ENCODE measurements around the gene F7. TPM values are rescaled to one million over a fixed set of nuclear protein-coding genes. Genes with fewer than 3 reads are reported as not detected.

F7 gene
- total and polyA plus RNA-seq, 4 donors = 0.08 to 0.69 TPM; not detected in 2

DNA sequence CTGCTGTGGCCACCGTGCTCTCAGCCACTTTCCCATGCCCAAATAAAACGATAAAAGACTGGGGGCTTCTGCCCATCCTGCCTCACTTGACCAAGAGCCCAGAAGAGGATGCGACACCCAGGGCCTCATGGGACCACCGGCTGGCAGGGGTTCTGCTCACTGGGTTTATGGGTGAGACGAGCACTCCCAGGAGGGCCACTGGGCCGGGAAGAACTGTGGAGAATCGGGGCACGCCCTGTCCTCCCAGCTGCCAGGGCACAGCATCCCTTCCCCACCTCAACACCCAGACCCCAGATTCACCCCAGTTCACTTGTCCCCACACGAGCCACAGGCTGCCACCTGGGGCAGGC, 12.3 kb downstream of the F7 start:
- intact Hi-C loops (cut with DNase I) = no loop called here
- Histone ChIP-seq H3K9me3 (ENCODE audit: control insufficient read depth, low read length) (no peaks in the 10 kb centered on the region), H3K27me3 (ENCODE audit: control insufficient read depth in 1 of 2, insufficient read depth in 2 of 2, low read length in 1 of 2) (no peaks in the 10 kb centered on the region), H3K36me3 (ENCODE audit: control insufficient read depth in 1 of 2, insufficient read depth in 2 of 2, low read length in 1 of 2) (no peaks in the 10 kb centered on the region), H3K27ac (ENCODE audit: low read depth in 1 of 2, low read length in 2 of 2) (no peak overlapping the region), H3K4me3 (ENCODE audit: low read length in 2 of 2) (no peak overlapping the region), H3K4me1 (ENCODE audit: control insufficient read depth in 1 of 2, insufficient read depth in 2 of 2, low read length in 2 of 2) (no peaks in the 10 kb centered on the region)
- no peak for ATAC-seq (ENCODE audit: low FRiP score)
- 90 to 93% methylated on average over 9 of the region's 9 CpGs for WGBS, 2 donors
- peak in 1 of 2 donors; percentile 58 for DNase-seq

DNA sequence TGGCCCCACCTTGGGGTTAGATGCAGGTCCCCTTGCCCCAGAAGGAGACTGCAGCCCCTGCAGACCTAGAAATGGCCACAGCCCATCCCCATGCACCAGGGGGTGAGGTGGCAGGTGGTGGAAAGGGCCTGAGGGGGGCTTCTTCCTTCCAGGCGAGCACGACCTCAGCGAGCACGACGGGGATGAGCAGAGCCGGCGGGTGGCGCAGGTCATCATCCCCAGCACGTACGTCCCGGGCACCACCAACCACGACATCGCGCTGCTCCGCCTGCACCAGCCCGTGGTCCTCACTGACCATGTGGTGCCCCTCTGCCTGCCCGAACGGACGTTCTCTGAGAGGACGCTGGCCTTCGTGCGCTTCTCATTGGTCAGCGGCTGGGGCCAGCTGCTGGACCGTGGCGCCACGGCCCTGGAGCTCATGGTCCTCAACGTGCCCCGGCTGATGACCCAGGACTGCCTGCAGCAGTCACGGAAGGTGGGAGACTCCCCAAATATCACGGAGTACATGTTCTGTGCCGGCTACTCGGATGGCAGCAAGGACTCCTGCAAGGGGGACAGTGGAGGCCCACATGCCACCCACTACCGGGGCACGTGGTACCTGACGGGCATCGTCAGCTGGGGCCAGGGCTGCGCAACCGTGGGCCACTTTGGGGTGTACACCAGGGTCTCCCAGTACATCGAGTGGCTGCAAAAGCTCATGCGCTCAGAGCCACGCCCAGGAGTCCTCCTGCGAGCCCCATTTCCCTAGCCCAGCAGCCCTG, 12.8 kb downstream of the F7 start:
- no peak for ATAC-seq (ENCODE audit: low FRiP score)
- 90 to 92% methylated on average over 42 of the region's 42 CpGs for WGBS, 2 donors
- Histone ChIP-seq H3K4me1 (ENCODE audit: control insufficient read depth in 1 of 2, insufficient read depth in 2 of 2, low read length in 2 of 2) (no peaks in the 10 kb centered on the region), H3K36me3 (ENCODE audit: control insufficient read depth in 1 of 2, insufficient read depth in 2 of 2, low read length in 1 of 2) (no peaks in the 10 kb centered on the region), H3K27me3 (ENCODE audit: control insufficient read depth in 1 of 2, insufficient read depth in 2 of 2, low read length in 1 of 2) (no peaks in the 10 kb centered on the region), H3K27ac (ENCODE audit: low read depth in 1 of 2, low read length in 2 of 2) (no peak overlapping the region), H3K4me3 (ENCODE audit: low read length in 2 of 2) (no peak overlapping the region), H3K9me3 (ENCODE audit: control insufficient read depth, low read length) (no peaks in the 10 kb centered on the region)
- intact Hi-C loops (cut with DNase I) = no loop called here
- peak in 1 of 2 donors; percentile 67 for DNase-seq

DNA sequence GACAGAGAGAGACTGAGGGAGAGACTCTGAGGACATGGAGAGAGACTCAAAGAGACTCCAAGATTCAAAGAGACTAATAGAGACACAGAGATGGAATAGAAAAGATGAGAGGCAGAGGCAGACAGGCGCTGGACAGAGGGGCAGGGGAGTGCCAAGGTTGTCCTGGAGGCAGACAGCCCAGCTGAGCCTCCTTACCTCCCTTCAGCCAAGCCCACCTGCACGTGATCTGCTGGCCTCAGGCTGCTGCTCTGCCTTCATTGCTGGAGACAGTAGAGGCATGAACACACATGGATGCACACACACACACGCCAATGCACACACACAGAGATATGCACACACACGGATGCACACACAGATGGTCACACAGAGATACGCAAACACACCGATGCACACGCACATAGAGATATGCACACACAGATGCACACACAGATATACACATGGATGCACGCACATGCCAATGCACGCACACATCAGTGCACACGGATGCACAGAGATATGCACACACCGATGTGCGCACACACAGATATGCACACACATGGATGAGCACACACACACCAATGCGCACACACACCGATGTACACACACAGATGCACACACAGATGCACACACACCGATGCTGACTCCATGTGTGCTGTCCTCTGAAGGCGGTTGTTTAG, 13.7 kb downstream of the F7 start:
- no peak overlapping the region for H3K27ac ChIP-seq (ENCODE audit: low read depth in 1 of 2, low read length in 2 of 2)
- no peaks in the 10 kb centered on the region for H3K27me3 ChIP-seq (ENCODE audit: control insufficient read depth in 1 of 2, insufficient read depth in 2 of 2, low read length in 1 of 2)
- no peaks in the 10 kb centered on the region for H3K4me1 ChIP-seq (ENCODE audit: control insufficient read depth in 1 of 2, insufficient read depth in 2 of 2, low read length in 2 of 2)
- H3K36me3 ChIP-seq (ENCODE audit: control insufficient read depth in 1 of 2, insufficient read depth in 2 of 2, low read length in 1 of 2) = no peaks in the 10 kb centered on the region
- ATAC-seq (ENCODE audit: low FRiP score) (no peak), DNase-seq (peak in 1 of 2 donors; percentile 48)
- no peak overlapping the region for H3K4me3 ChIP-seq (ENCODE audit: low read length in 2 of 2)
- no peaks in the 10 kb centered on the region for H3K9me3 ChIP-seq (ENCODE audit: control insufficient read depth, low read length)
- intact Hi-C loops (cut with DNase I) = no loop called here
- WGBS, 2 donors = 87 to 90% methylated on average over 16 of the region's 16 CpGs

DNA sequence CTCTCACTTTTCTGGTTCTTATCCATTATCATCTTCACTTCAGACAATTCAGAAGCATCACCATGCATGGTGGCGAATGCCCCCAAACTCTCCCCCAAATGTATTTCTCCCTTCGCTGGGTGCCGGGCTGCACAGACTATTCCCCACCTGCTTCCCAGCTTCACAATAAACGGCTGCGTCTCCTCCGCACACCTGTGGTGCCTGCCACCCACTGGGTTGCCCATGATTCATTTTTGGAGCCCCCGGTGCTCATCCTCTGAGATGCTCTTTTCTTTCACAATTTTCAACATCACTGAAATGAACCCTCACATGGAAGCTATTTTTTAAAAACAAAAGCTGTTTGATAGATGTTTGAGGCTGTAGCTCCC, 14.2 kb downstream of the F7 start:
- intact Hi-C loops (cut with DNase I) = no loop called here
- Histone ChIP-seq H3K9me3 (ENCODE audit: control insufficient read depth, low read length) (no peaks in the 10 kb centered on the region), H3K4me3 (ENCODE audit: low read length in 2 of 2) (no peak overlapping the region), H3K36me3 (ENCODE audit: control insufficient read depth in 1 of 2, insufficient read depth in 2 of 2, low read length in 1 of 2) (no peaks in the 10 kb centered on the region), H3K27me3 (ENCODE audit: control insufficient read depth in 1 of 2, insufficient read depth in 2 of 2, low read length in 1 of 2) (no peaks in the 10 kb centered on the region), H3K4me1 (ENCODE audit: control insufficient read depth in 1 of 2, insufficient read depth in 2 of 2, low read length in 2 of 2) (no peaks in the 10 kb centered on the region), H3K27ac (ENCODE audit: low read depth in 1 of 2, low read length in 2 of 2) (no peak overlapping the region)
- ATAC-seq (ENCODE audit: low FRiP score) (no peak), DNase-seq (peak in 1 of 2 donors; percentile 38)
- WGBS, 2 donors = 92 to 96% methylated on average over 7 of the region's 7 CpGs

DNA sequence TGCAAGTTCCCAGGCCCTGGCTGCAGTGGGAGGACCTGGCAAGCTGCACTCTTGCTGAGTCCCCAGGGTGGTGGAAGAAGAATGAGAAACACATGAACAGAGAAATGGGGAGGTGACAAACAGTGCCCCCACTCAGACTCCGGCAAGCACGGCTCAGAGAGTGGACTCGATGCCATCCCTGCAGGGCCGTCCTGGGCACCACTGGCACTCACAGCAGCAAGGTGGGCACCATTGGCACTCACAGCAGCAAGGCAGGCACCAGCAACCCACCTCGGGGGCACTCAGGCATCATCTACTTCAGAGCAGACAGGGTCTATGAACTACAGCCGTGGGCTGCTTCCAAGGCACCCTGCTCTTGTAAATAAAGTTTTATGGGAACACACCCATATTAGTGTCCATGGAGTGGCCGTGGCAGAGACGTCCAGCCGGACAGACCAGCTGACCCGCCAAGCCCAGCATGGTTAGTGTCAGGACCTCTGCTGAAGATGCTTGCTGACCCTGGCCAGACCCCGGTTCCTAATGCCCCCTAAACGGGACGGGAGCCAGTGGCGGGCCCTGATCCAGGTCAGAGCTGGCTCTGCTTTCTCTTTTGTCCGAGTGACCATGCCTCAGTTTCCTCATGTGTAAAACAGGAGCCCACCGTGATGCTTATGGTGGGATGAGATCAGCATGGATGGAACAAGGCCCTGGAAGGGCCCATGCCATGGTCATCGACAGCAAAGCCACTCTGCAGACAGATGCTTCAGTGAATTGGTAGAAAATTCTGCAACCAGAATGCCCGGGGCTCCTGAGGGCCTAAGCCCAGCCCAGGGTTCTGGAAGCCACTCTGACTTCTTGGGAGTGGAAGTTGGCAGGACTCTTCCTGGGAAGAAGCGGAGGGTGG, 14.9 kb downstream of the F7 start:
- intact Hi-C loops (cut with DNase I) = no loop called here
- DNase-seq = peak in 1 of 2 donors; percentile 57
- Histone ChIP-seq H3K4me3 (ENCODE audit: low read length in 2 of 2) (no peak overlapping the region), H3K27me3 (ENCODE audit: control insufficient read depth in 1 of 2, insufficient read depth in 2 of 2, low read length in 1 of 2) (no peaks in the 10 kb centered on the region), H3K9me3 (ENCODE audit: control insufficient read depth, low read length) (no peaks in the 10 kb centered on the region), H3K27ac (ENCODE audit: low read depth in 1 of 2, low read length in 2 of 2) (no peak overlapping the region), H3K36me3 (ENCODE audit: control insufficient read depth in 1 of 2, insufficient read depth in 2 of 2, low read length in 1 of 2) (no peaks in the 10 kb centered on the region), H3K4me1 (ENCODE audit: control insufficient read depth in 1 of 2, insufficient read depth in 2 of 2, low read length in 2 of 2) (no peaks in the 10 kb centered on the region)
- no peak for ATAC-seq (ENCODE audit: low FRiP score)
- WGBS, 2 donors = 91% methylated on average over 19 of the region's 19 CpGs

DNA sequence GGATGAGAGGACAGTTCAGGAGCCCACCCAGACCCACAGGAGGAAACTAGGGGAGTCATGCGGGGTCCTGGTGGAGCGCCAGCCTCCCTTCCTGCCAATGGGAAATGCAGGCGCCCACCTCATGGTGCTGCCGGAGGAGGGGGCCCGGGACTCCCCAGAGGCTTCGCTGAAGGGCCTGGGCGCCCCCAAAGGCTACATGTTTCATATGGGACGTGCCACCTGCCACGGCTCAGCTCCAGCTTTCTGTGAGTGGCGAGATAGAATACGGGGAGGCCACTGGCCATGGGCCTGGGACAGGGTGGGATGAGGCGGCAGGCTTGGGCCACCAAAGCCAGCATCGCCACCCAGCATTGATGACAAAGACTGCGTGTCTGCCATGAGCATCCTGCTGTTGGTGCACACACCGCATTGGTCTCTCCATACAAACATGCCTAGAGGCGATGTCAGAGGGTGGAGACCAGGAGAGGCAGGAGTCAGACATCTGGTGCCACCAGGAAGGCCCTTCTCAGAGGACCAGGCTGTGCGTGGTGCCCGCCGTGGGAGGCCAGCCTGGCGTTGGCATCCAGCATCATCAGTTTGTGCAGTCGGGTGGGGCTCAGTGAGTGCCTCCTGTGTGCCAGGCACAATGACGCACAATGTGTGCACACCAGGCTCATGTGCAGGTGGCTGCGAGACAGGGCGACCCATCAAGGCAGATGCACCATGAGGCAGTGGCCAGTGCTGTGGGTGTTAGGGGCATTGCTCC, 15.8 kb downstream of the F7 start:
- Histone ChIP-seq H3K9me3 (ENCODE audit: control insufficient read depth, low read length) (no peaks in the 10 kb centered on the region), H3K4me1 (ENCODE audit: control insufficient read depth in 1 of 2, insufficient read depth in 2 of 2, low read length in 2 of 2) (no peaks in the 10 kb centered on the region), H3K4me3 (ENCODE audit: low read length in 2 of 2) (no peak overlapping the region), H3K36me3 (ENCODE audit: control insufficient read depth in 1 of 2, insufficient read depth in 2 of 2, low read length in 1 of 2) (no peaks in the 10 kb centered on the region), H3K27ac (ENCODE audit: low read depth in 1 of 2, low read length in 2 of 2) (no peak overlapping the region), H3K27me3 (ENCODE audit: control insufficient read depth in 1 of 2, insufficient read depth in 2 of 2, low read length in 1 of 2) (no peaks in the 10 kb centered on the region)
- intact Hi-C loops (cut with DNase I) = no loop called here
- ATAC-seq (ENCODE audit: low FRiP score) (no peak), DNase-seq (peak; percentile 42 to 56)
- 97 to 98% methylated on average over 23 to 24 of the region's 24 CpGs for WGBS, 2 donors

DNA sequence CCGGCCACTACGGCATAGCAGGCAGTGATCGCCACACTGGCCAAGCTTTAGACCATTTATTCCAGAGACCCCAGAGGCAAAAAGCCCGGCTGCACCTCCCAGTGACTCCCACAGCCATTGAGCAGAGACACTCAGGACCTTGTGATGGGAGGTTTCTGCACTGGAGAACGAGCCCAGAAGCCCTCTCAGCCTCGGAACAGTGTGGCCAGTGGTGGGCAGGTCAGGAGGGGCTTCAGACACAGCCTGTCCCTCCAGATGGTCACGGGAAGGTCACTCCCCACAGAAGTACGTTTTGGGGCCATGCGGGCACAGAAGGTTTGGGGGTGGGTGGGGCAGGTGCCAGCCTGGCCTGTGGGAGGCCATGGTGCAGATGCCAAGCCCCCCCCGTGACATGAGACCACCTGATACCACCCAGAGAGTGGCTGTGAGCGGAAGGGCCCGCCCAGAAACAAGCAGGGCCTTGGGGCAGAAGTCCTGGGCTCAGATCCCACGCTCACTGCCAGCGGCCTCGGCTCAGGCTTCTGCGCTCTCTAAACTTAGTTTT, 16.4 kb downstream of the F7 start:
- H3K27me3 ChIP-seq (ENCODE audit: control insufficient read depth in 1 of 2, insufficient read depth in 2 of 2, low read length in 1 of 2) = no peaks in the 10 kb centered on the region
- DNase-seq = peak; percentile 48 to 59
- no peak for ATAC-seq (ENCODE audit: low FRiP score)
- no peaks in the 10 kb centered on the region for H3K36me3 ChIP-seq (ENCODE audit: control insufficient read depth in 1 of 2, insufficient read depth in 2 of 2, low read length in 1 of 2)
- no peak overlapping the region for H3K27ac ChIP-seq (ENCODE audit: low read depth in 1 of 2, low read length in 2 of 2)
- no peak overlapping the region for H3K4me3 ChIP-seq (ENCODE audit: low read length in 2 of 2)
- H3K4me1 ChIP-seq (ENCODE audit: control insufficient read depth in 1 of 2, insufficient read depth in 2 of 2, low read length in 2 of 2) = no peaks in the 10 kb centered on the region
- H3K9me3 ChIP-seq (ENCODE audit: control insufficient read depth, low read length) = no peaks in the 10 kb centered on the region
- WGBS, 2 donors = 55 to 61% methylated on average over 16 of the region's 16 CpGs
- intact Hi-C loops (cut with DNase I) = no loop called here

DNA sequence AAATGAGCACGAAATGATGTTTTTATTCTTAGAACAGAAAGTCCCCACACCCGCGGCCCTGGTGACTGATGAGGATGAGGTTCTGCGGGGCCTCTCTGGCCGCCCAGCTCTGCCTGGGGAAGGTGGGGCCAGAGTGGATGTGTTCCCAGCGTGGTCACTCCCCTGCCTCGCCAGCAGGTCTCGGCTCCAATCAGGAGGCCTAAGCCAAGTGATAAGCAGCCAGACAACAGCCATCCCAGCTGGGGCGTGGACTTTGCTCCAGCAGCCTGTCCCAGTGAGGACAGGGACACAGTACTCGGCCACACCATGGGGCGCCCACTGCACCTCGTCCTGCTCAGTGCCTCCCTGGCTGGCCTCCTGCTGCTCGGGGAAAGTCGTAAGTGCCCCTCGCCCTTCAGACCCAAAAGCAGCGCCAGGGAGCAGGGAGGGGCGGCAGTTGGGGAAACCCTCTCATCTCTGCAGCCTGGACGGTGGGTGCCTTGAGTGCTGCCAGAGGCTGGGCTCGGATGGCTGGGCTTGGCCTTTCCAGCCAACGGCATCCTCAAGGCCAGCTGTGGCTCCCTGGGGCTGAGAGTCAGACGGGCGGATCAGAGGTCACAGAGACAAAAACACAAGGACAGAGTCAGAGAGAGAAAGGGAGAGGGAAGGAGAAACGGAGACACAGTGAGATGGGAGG, 17.1 kb downstream of the F7 start, which contains the start of gene F10:
TSS of gene F10 (plus strand) at position 250 of the 676 bp plus-strand sequence. CDS start at position 307, 57 bp downstream.
- 15 to 17% methylated on average over 23 of the region's 23 CpGs for WGBS, 2 donors
- intact Hi-C loops (cut with DNase I) = no loop called here

More for the DNA sequence above, 17.1 kb downstream of the F7 start, which contains the start of gene F10:
- Histone ChIP-seq H3K9me3 (ENCODE audit: control insufficient read depth, low read length) (no peaks in the 10 kb centered on the region), H3K4me1 (ENCODE audit: control insufficient read depth in 1 of 2, insufficient read depth in 2 of 2, low read length in 2 of 2) (no peaks in the 10 kb centered on the region), H3K27me3 (ENCODE audit: control insufficient read depth in 1 of 2, insufficient read depth in 2 of 2, low read length in 1 of 2) (no peaks in the 10 kb centered on the region), H3K4me3 (ENCODE audit: low read length in 2 of 2) (no peak within 1 kb of the TSS), H3K36me3 (ENCODE audit: control insufficient read depth in 1 of 2, insufficient read depth in 2 of 2, low read length in 1 of 2) (no peaks in the 10 kb centered on the region), H3K27ac (ENCODE audit: low read depth in 1 of 2, low read length in 2 of 2) (no peak within 1 kb of the TSS)
- ATAC-seq (ENCODE audit: low FRiP score) = peak; percentile 87
- peak; percentile 78 to 81 for DNase-seq

Data from aorta (tissue), 5 donors.